RKO (cell line): ENCODE results near the gene GPC4.

Experiments
- DNase-seq: peaks from one replicate; pipeline ENCODE4 v3.0.0-alpha.2; 2016; ENCODE audit warnings: low spot score

Gene GPC4

DNA sequence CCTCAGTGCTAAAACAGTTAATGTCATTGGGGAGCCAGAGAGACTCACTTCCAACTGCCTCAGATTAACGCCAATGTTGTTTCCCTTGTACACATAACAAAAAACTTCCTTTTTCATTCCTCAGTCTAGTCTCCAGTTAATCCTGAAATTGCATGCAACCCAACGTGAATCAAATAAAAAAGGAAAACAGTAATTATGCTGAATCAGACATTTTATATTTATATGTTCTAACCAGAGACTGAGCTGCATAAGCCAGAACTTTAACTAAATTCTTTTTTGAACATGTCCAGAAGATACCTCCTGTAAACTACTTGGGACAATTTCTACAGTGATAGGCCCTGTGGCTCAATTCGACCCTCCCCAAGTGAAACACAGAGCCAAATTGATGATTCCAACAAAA, 4.7 kb downstream of the GPC4 start:
- no peak for DNase-seq

- no peak for DNase-seq
These were observed 9.6 kb downstream of the GPC4 start for GRCh38 chrX:133405498-133406185.

DNA sequence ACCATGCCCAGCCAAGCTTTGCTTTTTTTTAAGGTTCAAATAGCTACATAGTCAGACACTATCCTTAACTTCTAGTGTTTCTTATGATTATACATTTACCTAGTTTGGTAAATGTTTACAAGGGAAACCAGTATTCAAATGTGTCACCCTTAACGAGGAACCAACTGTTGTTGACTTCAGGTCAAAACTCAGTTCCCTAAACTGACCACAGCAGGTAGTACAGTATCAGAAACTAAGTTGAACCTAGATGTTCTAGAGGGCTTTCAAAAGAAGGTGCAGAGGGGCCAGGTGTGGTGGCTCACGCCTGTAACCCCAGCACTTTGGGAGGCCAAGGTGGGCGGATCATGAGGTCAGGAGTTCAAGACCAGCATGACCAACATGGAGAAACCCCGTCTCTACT, 11.3 kb downstream of the GPC4 start:
- DNase-seq, result no peak

- DNase-seq, result no peak
These were observed 12.3 kb downstream of the GPC4 start for GRCh38 chrX:133402830-133403625.

DNA sequence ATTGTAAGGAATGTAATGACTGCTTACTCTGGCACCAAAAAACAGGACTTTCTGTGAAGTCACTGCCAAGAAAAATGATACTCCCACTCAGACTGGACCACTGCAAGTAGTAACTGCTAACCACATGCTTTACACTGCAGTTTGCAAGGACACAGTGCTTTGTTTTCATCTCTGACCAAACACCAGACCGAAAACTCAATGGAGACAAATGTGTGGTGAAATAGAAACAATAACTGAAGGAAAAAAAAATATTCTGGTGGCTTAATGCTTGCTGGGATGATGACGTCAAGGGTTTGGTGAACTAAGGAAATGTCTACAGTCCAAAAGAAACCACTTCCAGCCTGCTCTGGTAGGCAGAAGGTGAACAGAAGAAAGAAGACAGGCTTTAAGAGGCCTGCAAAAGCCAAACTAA, 13.2 kb downstream of the GPC4 start:
- no peak for DNase-seq

GRCh38 chrX:133401536-133401935, 13.8 kb downstream of the GPC4 start:
- no peak for DNase-seq

GRCh38 chrX:133399411-133399810, 15.9 kb downstream of the GPC4 start:
- no peak for DNase-seq

GRCh38 chrX:133394765-133395164, 20.5 kb downstream of the GPC4 start:
- DNase-seq, result no peak

- DNase-seq, result no peak
These were observed 22.6 kb downstream of the GPC4 start for GRCh38 chrX:133392671-133393070.

GRCh38 chrX:133391111-133391510, 24.2 kb downstream of the GPC4 start:
- no peak for DNase-seq

DNA sequence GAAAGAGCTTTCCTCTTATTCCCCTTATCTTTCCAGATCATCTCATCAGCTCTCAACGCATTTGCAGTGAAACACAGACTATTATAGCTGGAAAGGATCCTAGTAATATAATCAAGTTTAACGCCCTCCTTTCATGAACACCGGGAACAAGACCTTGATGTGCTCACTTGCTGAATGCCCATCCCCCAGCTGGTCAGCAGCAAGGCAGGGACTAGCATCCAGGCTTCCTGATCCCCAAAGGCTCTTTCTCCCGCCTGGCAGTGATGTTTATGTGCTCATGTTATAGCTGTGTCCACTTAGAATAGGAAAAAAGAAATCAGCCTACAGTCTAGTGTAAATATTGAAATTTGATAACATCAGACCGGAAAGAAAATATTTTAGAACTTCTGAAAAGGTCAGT, 24.6 kb downstream of the GPC4 start:
- DNase-seq, result no peak

DNA sequence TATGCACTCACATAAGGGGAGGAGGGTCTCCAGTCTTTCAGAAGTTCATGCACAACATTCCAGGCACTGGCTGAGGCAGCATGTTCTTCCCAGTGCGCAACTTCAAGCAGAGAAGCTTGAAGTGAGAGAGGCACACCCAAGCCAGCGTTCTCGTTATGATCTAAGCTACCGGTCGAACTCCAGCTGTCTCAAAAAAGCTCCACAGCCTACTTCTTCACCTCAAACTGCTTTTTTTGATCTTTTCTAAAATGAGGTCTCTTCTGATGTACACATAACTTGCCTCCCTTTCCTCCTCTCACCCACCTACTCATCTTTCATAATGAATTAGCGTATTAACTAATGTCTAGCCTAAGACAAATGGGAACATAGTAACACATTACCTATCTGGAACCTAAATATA, 25.3 kb downstream of the GPC4 start:
- no peak for DNase-seq

GRCh38 chrX:133384454-133384853, 30.8 kb downstream of the GPC4 start:
- DNase-seq, result no peak

- no peak for DNase-seq
These were observed 34.3 kb downstream of the GPC4 start for GRCh38 chrX:133380711-133381619.

GRCh38 chrX:133376422-133376821, 38.9 kb downstream of the GPC4 start:
- no peak for DNase-seq

GRCh38 chrX:133375615-133376340, 39.5 kb downstream of the GPC4 start:
- no peak for DNase-seq

- DNase-seq, result no peak
These were observed 40.4 kb downstream of the GPC4 start for GRCh38 chrX:133374874-133375387.

- DNase-seq, result no peak
These were observed 41.8 kb downstream of the GPC4 start for GRCh38 chrX:133373386-133374079.

- DNase-seq, result no peak
These were observed 44.5 kb downstream of the GPC4 start for GRCh38 chrX:133370696-133371275.

GRCh38 chrX:133369065-133369464, 46.2 kb downstream of the GPC4 start:
- no peak for DNase-seq

DNA sequence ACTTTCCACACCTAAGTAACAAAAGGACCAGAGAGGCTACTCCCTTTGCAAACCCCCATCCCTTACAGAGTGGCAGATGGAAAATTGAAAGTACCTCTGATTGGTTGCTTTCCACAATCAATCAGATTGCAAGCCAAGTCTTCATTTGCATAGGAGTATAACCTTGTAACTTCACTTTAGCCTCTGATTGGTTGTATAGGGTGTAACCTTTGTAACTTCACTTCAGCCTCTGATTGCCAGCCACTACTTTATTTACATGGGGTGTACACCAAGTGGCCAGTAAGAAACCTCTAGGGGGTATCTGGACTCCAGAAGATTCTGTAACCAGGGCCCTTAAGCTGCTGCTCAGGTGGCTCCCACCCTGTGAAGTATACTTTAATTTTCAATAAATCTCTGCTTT, 48.6 kb downstream of the GPC4 start:
- no peak for DNase-seq
